ENCODE results near the gene ATIC. TPM values are rescaled to one million over a fixed set of nuclear protein-coding genes. Genes with fewer than 3 reads are reported as not detected.

The ATIC gene
- total RNA-seq, 3 donors from 2014 or later, result 32.2 to 54.1 (median 33.0) TPM

GRCh38 chr2:215275824-215276223, 36.0 kb upstream of the ATIC start:
- H3K36me3 ChIP-seq, result no peaks in the 10 kb centered on the region
- H3K9me3 ChIP-seq, result no peaks in the 10 kb centered on the region
- intact Hi-C loops (cut with DNase I; ENCODE audit: low total_unique reads), result no loop called here
- H3K4me3 ChIP-seq, result no peak overlapping the region
- H3K27me3 ChIP-seq, result no peaks in the 10 kb centered on the region
- TF ChIP-seq POLR2AphosphoS5 (IDR thresholded peaks at IDR 0.05), result no peak
- TF ChIP-seq, protein P1, sequence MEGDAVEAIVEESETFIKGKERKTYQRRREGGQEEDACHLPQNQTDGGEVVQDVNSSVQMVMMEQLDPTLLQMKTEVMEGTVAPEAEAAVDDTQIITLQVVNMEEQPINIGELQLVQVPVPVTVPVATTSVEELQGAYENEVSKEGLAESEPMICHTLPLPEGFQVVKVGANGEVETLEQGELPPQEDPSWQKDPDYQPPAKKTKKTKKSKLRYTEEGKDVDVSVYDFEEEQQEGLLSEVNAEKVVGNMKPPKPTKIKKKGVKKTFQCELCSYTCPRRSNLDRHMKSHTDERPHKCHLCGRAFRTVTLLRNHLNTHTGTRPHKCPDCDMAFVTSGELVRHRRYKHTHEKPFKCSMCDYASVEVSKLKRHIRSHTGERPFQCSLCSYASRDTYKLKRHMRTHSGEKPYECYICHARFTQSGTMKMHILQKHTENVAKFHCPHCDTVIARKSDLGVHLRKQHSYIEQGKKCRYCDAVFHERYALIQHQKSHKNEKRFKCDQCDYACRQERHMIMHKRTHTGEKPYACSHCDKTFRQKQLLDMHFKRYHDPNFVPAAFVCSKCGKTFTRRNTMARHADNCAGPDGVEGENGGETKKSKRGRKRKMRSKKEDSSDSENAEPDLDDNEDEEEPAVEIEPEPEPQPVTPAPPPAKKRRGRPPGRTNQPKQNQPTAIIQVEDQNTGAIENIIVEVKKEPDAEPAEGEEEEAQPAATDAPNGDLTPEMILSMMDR (IDR thresholded peaks at IDR 0.05), result no peak
- TF ChIP-seq POLR2A (IDR thresholded peaks at IDR 0.05), result no peak
- no peak for DNase-seq (ENCODE audit: low spot score in 2 of 2)
- no peaks in the 10 kb centered on the region for H3K4me1 ChIP-seq
- H3K27ac ChIP-seq, result no peak overlapping the region

DNA sequence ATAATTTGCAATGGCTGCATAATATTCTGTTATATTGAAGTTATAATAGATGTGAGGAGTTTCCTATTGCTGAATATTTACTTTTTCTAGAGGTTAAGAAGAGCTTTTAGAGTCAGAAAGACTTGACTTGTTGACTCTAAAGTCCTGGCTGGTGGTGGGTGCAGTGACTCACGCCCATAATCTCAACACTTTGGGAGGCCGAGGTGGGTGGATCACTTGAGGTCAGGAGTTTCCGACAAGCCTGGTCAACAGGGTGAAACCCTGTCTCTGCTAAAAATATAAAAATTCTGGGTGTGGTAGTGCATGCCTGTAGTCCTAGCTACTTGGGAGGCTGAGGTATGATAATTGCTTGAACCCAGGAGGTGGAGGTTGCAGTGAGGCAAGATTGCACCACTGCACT, 33.9 kb upstream of the ATIC start:
- DNase-seq (ENCODE audit: low spot score in 2 of 2), result no peak
- no peaks in the 10 kb centered on the region for H3K9me3 ChIP-seq
- no peaks in the 10 kb centered on the region for H3K36me3 ChIP-seq
- TF ChIP-seq, protein P1 (IDR thresholded peaks at IDR 0.05), result no peak
- no peak for TF ChIP-seq POLR2A (IDR thresholded peaks at IDR 0.05)
- no peak for TF ChIP-seq POLR2AphosphoS5 (IDR thresholded peaks at IDR 0.05)
- H3K27ac ChIP-seq, result no peak overlapping the region
- H3K4me1 ChIP-seq, result no peaks in the 10 kb centered on the region
- H3K27me3 ChIP-seq, result no peaks in the 10 kb centered on the region
- no peak overlapping the region for H3K4me3 ChIP-seq
- intact Hi-C loops (cut with DNase I; ENCODE audit: low total_unique reads), result no loop called here

DNA sequence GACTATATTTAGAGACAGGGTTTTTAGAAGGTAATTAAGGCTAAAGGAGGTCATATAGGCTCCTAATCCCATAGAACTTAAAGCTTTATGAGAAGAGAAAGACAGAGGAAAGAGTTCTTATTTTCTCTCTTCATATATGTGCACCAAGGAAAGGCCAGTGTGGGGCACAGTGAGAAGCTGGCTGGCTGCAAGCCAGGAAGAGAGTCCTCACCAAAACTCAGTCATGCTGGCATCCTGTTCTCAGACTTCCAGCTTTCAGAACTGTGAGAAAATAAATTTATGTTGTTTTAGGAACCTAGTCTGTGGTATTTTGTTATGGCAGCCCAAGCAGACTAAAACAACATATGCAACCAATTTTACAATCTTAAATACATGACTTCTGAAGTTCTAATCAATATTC, 31.5 kb upstream of the ATIC start:
- intact Hi-C loops (cut with DNase I; ENCODE audit: low total_unique reads), result no loop called here
- Histone ChIP-seq H3K36me3 (no peaks in the 10 kb centered on the region), H3K4me1 (no peaks in the 10 kb centered on the region), H3K9me3 (no peaks in the 10 kb centered on the region), H3K4me3 (no peak overlapping the region), H3K27ac (no peak overlapping the region), H3K27me3 (no peaks in the 10 kb centered on the region)
- TF ChIP-seq POLR2AphosphoS5 (IDR thresholded peaks at IDR 0.05), result no peak
- no peak for TF ChIP-seq POLR2A (IDR thresholded peaks at IDR 0.05)
- TF ChIP-seq, protein P1 (IDR thresholded peaks at IDR 0.05), result no peak
- DNase-seq (ENCODE audit: low spot score in 2 of 2), result no peak

- Histone ChIP-seq H3K36me3 (no peaks in the 10 kb centered on the region), H3K4me1 (no peaks in the 10 kb centered on the region), H3K27me3 (no peaks in the 10 kb centered on the region), H3K27ac (no peak overlapping the region), H3K9me3 (no peaks in the 10 kb centered on the region), H3K4me3 (no peak overlapping the region)
- no peak for DNase-seq (ENCODE audit: low spot score in 2 of 2)
- intact Hi-C loops (cut with DNase I; ENCODE audit: low total_unique reads), result no loop called here
- no peak for TF ChIP-seq POLR2AphosphoS5 (IDR thresholded peaks at IDR 0.05)
- no peak for TF ChIP-seq POLR2A (IDR thresholded peaks at IDR 0.05)
- TF ChIP-seq, protein P1 (IDR thresholded peaks at IDR 0.05), result no peak
These were observed 28.6 kb upstream of the ATIC start for GRCh38 chr2:215283221-215283620.

GRCh38 chr2:215286309-215286708, 25.6 kb upstream of the ATIC start:
- DNase-seq (ENCODE audit: low spot score in 2 of 2), result no peak
- Histone ChIP-seq H3K4me3 (no peak overlapping the region), H3K27ac (no peak overlapping the region), H3K4me1 (no peaks in the 10 kb centered on the region), H3K36me3 (no peaks in the 10 kb centered on the region), H3K9me3 (no peaks in the 10 kb centered on the region), H3K27me3 (no peaks in the 10 kb centered on the region)
- intact Hi-C loops (cut with DNase I; ENCODE audit: low total_unique reads), result no loop called here
- no peak for TF ChIP-seq POLR2AphosphoS5 (IDR thresholded peaks at IDR 0.05)
- TF ChIP-seq, protein P1 (IDR thresholded peaks at IDR 0.05), result no peak
- TF ChIP-seq POLR2A (IDR thresholded peaks at IDR 0.05), result no peak

Data from breast epithelium (tissue), 4 donors.